Fibroblast of lung (primary cell): Measurements from ENCODE around the gene CERS6.

Experiments
- CTCF ChIP-seq, 2 donors: IDR thresholded peaks in 1 of 2; conservative IDR thresholded peaks in 1 of 2; 1 replicate in 1 of 2; 2 replicates in 1 of 2; pipeline ENCODE4 v1.5.1; 2011 to 2012; ENCODE audit warnings: low read length in 2 of 2, control low read depth in 1 of 2, inconsistent platforms in 1 of 2, low read depth in 1 of 2, mild to moderate bottlenecking in 1 of 2
- EZH2 ChIP-seq: IDR thresholded peaks from 2 replicates; pipeline ENCODE4 v1.5.1; 2012; ENCODE audit warnings: low read length, control low read depth, mild to moderate bottlenecking; ENCODE audit errors: missing control alignments

GRCh38 chr2:168798888-168799410 lies 342.9 kb downstream of the CERS6 start:
- TF ChIP-seq CTCF (conservative IDR thresholded peaks at IDR 0.05 in 1 of 2, IDR thresholded peaks at IDR 0.05 in 1 of 2; ENCODE audit: low read depth in 1 of 2, low read length in 2 of 2) (no peak), EZH2 (no peak)
